Stimulated activated CD4-positive, alpha-beta T cell treated with anti-CD3 and anti-CD28 coated beads, Interleukin-2, amount 100 ng/mL, for 48 hours (primary cell): ENCODE results near the gene SLC12A3.

Experiments
- DNase-seq, 2 donors: peaks; one replicate each; pipeline ENCODE4 v3.0.0-alpha.2; 2020

Gene SLC12A3

GRCh38 chr16:56864960-56865359, at the start of gene SLC12A3:
Gene SLC12A3, plus strand, starts transcription at chr16:56865207. Its CDS starts 29 bp downstream, at chr16:56865236.
- no peak for DNase-seq

- DNase-seq = no peak
These were observed 49.3 kb upstream of the SLC12A3 start for GRCh38 chr16:56815721-56816120.

GRCh38 chr16:56817056-56817455, 48.0 kb upstream of the SLC12A3 start:
- DNase-seq = no peak

GRCh38 chr16:56817938-56818337, 47.1 kb upstream of the SLC12A3 start:
- DNase-seq = no peak

GRCh38 chr16:56823081-56823733, 41.8 kb upstream of the SLC12A3 start:
- no peak for DNase-seq

- DNase-seq = no peak
These were observed 40.7 kb upstream of the SLC12A3 start for GRCh38 chr16:56824331-56824730.

GRCh38 chr16:56824804-56825203, 40.2 kb upstream of the SLC12A3 start:
- DNase-seq = no peak

GRCh38 chr16:56825826-56826225, 39.2 kb upstream of the SLC12A3 start:
- no peak for DNase-seq

GRCh38 chr16:56828647-56829046, 36.4 kb upstream of the SLC12A3 start:
- DNase-seq = no peak

GRCh38 chr16:56830669-56831068, 34.3 kb upstream of the SLC12A3 start:
- no peak for DNase-seq

GRCh38 chr16:56832768-56833167, 32.2 kb upstream of the SLC12A3 start:
- DNase-seq = no peak

GRCh38 chr16:56833243-56833970, 31.6 kb upstream of the SLC12A3 start:
- no peak for DNase-seq

GRCh38 chr16:56835320-56835719, 29.7 kb upstream of the SLC12A3 start:
- no peak for DNase-seq

- no peak for DNase-seq
These were observed 28.4 kb upstream of the SLC12A3 start for GRCh38 chr16:56836410-56837230.

GRCh38 chr16:56838622-56839337, 26.2 kb upstream of the SLC12A3 start:
- no peak for DNase-seq

- DNase-seq = no peak
These were observed 23.8 kb upstream of the SLC12A3 start for GRCh38 chr16:56841233-56841632.

- DNase-seq = no peak
These were observed 23.3 kb upstream of the SLC12A3 start for GRCh38 chr16:56841659-56842058.

GRCh38 chr16:56842133-56842532, 22.9 kb upstream of the SLC12A3 start:
- DNase-seq = no peak

GRCh38 chr16:56844056-56844455, 21.0 kb upstream of the SLC12A3 start:
- DNase-seq = no peak

GRCh38 chr16:56847173-56847910, 17.7 kb upstream of the SLC12A3 start:
- no peak for DNase-seq

- no peak for DNase-seq
These were observed 16.7 kb upstream of the SLC12A3 start for GRCh38 chr16:56848029-56848936.
